OCI-LY3 (cell line): ENCODE measurements around the gene IFT43.

Experiments used
- EZH2phosphoT487 ChIP-seq: fragments of 200-600 bp; shearing (Covaris generic); IDR thresholded peaks from 2 replicates; pipeline ENCODE4 v1.6.1; 2018; ENCODE audit warnings: antibody characterized with exemption, mixed run types, low read depth
- TF ChIP-seq, protein P1 (sequence below): fragments of 200-600, 300-600 bp; sonication (generic); IDR thresholded peaks from 2 replicates; pipeline ENCODE4 v1.5.1; 2014; ENCODE audit warnings: antibody characterized with exemption, low read length, low read depth

DNA sequence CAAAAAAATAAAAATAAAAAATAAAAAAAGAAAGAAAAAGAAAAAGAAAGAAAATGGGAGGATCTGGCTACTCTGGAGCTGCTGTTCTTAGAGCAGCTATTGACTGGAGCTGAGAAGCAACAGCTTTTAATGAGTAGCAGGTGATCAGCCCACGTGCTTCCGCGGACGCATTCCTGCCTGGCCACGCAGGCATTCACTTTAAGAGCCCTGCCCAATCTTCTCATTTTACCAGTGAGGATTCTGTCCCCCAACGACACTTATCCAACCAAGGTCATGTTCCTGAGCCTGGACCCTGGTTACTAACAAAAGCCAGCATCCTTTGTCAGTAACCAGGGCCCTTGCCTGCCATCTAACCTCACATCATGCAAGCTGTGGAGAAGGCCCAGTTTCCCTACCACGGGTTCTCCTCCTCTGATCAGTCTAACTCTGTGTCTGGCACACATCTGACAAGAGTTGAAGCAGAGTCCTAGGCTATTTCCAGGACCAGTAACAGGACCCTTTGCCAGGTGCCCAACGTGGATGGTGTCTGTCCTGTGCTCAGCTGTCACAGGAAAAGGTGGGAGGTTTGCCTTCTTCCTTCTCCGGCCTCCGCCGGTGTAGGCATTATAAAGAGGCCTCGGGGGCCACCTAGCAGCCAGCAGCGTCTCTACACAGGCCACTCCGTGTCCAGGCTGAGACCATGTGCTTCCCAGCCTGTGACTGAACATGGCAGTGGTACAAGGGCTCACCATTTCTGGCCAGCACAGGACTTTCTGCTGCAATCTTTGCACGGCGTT lies 105.2 kb downstream of the IFT43 start:
- TF ChIP-seq, protein P1, sequence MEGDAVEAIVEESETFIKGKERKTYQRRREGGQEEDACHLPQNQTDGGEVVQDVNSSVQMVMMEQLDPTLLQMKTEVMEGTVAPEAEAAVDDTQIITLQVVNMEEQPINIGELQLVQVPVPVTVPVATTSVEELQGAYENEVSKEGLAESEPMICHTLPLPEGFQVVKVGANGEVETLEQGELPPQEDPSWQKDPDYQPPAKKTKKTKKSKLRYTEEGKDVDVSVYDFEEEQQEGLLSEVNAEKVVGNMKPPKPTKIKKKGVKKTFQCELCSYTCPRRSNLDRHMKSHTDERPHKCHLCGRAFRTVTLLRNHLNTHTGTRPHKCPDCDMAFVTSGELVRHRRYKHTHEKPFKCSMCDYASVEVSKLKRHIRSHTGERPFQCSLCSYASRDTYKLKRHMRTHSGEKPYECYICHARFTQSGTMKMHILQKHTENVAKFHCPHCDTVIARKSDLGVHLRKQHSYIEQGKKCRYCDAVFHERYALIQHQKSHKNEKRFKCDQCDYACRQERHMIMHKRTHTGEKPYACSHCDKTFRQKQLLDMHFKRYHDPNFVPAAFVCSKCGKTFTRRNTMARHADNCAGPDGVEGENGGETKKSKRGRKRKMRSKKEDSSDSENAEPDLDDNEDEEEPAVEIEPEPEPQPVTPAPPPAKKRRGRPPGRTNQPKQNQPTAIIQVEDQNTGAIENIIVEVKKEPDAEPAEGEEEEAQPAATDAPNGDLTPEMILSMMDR = peak; percentile 37
- no peak for TF ChIP-seq EZH2phosphoT487
